Frontal cortex (tissue), 4 donors: ENCODE results near the gene SLC6A19. TPM values are rescaled to one million over a fixed set of nuclear protein-coding genes. Genes with fewer than 3 reads are reported as not detected.
"Not testable (repeated sequence)": the region's sequence is repeated elsewhere in the genome, so short reads cannot be mapped to it uniquely, and the experiment has no call there.

Experiments used
- DNase-seq, 2 donors: peaks; one replicate each; pipeline ENCODE4 v3.0.0; 2012; ENCODE audit warnings: low spot score in 2 of 2
- FAIRE-seq: peaks from 2 replicates; lab custom pipeline; 2012; peaks lifted over from hg19 to GRCh38; lab: Jason Lieb, UNC
- total RNA-seq: library from RNA; depleted of rRNA; stranded (reverse); fragments of >200 nt; gene quantifications from one replicate; pipeline ENCODE4 v1.2.3, GENCODE V29; 2014
- donor health status: control.
- donor health status: control.
- donor health status: control.

The SLC6A19 gene
- total RNA-seq, 1 donor from 2014 or later: not detected

GRCh38 chr5:1217596-1218206 lies 16.3 kb downstream of the SLC6A19 start:
- peak in 1 of 2 donors; percentile 44 for DNase-seq
- FAIRE-seq: no peak

- DNase-seq: no peak
- no peak for FAIRE-seq
Observed at GRCh38 chr5:1218351-1219080, 17.1 kb downstream of the SLC6A19 start.

DNA sequence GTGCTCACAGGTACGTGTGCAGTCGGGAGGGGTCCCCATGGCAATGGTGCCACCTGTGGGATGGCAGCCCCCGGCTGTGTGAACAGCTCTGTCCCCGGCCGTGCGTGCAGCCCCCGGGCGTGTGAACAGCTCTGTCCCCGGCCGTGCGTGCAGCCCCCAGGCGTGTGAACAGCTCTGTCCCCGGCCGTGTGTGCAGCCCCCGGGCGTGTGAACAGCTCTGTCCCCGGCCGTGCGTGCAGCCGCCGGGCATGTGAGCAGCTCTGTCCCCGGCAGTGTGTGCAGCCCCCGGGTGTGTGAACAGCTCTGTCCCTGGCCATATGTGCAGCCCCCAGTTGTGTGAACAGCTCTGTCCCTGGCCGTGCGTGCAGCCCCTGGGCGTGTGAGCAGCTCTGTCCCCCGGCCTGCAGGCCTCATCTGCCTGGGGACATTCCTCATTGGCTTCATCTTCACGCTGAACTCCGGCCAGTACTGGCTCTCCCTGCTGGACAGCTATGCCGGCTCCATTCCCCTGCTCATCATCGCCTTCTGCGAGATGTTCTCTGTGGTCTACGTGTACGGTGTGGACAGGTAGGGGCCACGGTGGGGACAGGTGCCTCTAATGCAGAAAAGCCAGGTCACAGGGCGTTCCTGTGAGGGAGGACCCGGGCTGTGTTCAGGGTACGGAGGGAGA lies 17.8 kb downstream of the SLC6A19 start:
- DNase-seq (no peak), FAIRE-seq (no peak)

DNA sequence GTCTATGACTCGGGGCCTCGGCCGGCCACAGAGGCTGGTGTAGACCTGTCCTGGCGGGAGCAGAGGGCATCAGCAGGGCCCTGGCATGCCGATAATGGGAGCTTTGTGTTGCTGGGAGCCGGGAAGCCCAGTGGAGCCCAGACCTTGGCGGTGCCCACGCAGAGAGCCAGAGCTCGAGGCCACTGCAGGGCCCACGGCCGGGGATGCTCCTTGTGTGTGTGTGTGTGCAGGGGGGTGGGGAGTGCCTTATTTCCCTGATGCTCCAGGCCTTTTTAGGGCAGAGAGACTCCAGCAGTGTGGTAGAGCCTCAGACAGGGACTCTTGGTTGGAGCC lies 18.3 kb downstream of the SLC6A19 start:
- DNase-seq (no peak), FAIRE-seq (no peak)

GRCh38 chr5:1220351-1220750 lies 19.0 kb downstream of the SLC6A19 start:
- DNase-seq (no peak), FAIRE-seq (no peak)

- DNase-seq (no peak), FAIRE-seq (no peak)
Observed at GRCh38 chr5:1220831-1221230, 19.4 kb downstream of the SLC6A19 start.

DNA sequence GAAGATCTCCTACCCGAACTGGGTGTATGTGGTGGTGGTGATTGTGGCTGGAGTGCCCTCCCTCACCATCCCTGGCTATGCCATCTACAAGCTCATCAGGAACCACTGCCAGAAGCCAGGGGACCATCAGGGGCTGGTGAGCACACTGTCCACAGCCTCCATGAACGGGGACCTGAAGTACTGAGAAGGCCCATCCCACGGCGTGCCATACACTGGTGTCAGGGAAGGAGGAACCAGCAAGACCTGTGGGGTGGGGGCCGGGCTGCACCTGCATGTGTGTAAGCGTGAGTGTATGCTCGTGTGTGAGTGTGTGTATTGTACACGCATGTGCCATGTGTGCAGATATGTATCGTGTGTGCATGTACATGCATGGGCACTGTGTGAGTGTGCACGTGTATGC lies 20.3 kb downstream of the SLC6A19 start:
- FAIRE-seq: no peak
- no peak for DNase-seq

- no peak for FAIRE-seq
- no peak for DNase-seq
Observed at GRCh38 chr5:1222147-1222546, 20.8 kb downstream of the SLC6A19 start.

GRCh38 chr5:1222621-1223277 lies 21.4 kb downstream of the SLC6A19 start:
- DNase-seq (no peak), FAIRE-seq (no peak)

DNA sequence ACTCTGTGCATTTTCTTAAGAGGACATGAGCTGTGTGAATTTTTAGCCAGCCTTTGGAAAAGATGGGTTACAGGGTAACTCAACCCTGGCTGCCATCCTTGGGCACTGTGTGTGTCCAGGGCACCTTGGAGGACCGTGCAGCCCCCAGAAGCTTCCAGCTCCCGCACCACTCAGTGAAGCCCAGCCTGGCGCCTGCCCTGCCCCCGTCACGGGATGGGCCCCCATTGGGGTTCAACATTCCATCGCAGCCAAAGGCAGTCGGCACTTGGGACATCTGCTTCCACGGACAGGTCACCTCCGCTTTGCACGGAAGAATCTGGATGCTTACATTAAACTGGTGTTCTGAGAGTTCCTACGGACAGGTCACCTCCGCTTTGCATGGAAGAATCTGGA lies 21.9 kb downstream of the SLC6A19 start:
- DNase-seq: no peak
- FAIRE-seq: no peak

GRCh38 chr5:1224631-1225030 lies 23.2 kb downstream of the SLC6A19 start:
- DNase-seq: no peak
- FAIRE-seq: no peak

DNA sequence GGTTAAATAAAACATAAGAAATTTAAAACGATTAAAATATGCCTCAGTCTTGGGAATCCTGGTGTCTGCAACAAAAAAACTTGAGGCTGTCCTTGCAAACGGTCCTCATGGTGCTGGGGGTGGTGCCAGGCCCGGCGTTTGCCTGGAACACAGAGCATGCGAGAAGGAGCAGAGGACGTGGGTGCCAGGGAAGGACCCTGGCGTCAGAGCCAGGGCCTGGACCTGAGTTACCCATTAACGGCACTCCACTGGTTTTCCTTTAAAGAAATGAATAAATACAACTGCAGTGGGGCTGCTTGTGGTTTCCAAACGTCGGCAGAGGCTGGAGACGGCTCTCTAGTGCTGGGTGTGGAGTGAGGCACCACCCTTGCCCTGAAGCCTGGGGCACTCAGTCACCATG lies 23.7 kb downstream of the SLC6A19 start, which contains the start of gene SLC6A18:
TSS of gene SLC6A18 (plus strand) at position 301 of the 400 bp plus-strand sequence. CDS start at position 398, 97 bp downstream.
- FAIRE-seq (no peak), DNase-seq (no peak)

DNA sequence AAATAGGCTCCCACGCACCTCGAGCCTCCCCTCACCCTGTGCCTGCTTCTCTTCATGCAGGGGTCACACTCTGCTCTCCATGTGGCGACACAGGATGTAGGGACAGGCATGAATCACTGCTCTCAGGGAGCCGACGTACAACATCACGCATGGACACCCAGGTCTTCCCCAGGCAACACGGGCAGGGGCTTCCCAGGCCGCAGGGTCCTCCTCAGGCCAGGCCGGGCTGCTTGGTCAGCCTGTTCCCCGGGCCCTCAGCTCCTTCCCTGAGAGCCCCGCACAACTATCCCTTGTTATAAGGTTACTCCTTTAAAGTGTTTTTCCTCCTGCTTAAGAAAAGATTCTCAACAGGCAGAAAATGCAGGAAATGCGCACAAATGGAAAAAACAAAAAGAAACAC lies 24.8 kb downstream of the SLC6A19 start:
- no peak for FAIRE-seq
- DNase-seq: no peak

GRCh38 chr5:1226839-1227581 lies 25.6 kb downstream of the SLC6A19 start:
- DNase-seq (no peak), FAIRE-seq (no peak)

GRCh38 chr5:1227667-1228066 lies 26.3 kb downstream of the SLC6A19 start:
- no peak for DNase-seq

GRCh38 chr5:1228120-1228519 lies 26.7 kb downstream of the SLC6A19 start:
- FAIRE-seq (no peak), DNase-seq (no peak)

More at GRCh38 chr5:1227667-1228066, 26.3 kb downstream of the SLC6A19 start:
- no peak for FAIRE-seq

- not testable (repeated sequence) for FAIRE-seq, DNase-seq
Observed at GRCh38 chr5:1229023-1229422, 27.6 kb downstream of the SLC6A19 start.

DNA sequence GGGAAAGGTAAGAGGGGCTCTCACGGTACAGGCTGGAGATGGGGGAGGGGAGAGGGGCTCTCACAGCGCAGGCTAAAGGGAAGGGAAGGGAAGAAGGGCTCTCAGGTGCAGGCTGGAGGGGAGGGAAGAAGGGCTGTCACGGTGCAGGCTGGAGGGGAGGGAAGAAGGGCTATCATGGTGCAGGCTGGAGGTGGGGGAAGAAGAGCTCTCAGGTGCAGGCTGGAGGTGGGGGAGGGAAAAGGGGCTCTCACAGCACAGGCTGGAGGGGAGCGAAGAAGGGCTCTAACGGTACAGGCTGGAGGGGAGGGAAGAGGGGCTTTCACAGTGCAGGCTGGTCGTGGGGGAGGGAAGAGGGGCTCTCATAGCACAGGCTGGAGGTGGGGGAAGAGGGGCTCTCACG lies 28.4 kb downstream of the SLC6A19 start:
- FAIRE-seq (no peak), DNase-seq (no peak)

DNA sequence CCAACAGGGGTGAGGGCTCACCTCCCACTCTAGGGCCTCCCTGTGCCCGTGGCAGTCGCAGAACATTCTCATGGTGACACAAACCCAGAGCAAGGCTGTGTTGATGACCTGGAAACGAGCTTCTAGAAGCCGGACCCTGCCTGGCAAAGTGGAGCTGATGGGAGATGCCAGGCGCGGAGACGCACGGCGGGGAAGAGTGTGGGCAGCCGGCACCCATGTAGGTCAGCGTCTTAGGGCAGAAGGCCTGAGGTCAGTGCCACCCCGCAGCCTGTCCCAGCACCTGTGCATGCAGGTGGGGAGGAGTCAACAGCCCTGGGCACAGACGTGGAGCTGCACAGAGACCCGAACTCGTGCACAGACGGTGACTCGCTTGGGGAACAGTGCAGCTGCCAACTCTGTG lies 29.2 kb downstream of the SLC6A19 start:
- FAIRE-seq: no peak
- no peak for DNase-seq

DNA sequence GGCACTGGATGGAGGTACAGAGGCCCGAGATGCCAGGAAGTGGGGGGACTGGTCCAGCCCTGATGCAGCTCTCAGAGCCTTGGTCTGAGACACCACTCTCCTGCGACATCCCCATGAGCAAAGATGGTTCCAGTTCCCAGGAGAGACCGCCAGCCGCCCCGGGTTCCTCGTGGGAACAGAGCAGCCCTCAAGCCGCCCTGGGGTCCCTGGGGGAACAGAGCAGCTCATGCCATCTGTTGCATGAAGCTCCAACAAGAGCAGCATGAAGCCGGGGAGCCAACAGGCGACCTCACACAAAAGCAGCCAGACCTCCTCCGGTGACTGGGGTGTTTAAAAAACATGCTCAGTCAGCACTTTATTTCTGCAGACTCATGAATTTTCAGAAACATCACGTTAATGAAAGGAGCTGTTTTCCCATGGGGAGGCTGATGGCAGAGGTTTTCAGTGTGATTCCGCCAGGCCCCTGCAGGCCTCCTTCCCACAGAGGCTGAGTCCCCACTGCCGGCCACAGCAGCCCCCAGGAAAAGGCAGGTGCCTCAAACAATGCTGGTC lies 30.0 kb downstream of the SLC6A19 start:
- no peak for DNase-seq
- FAIRE-seq: no peak
